ENCODE results near the gene HSBP1L1. TPM values are rescaled to one million over a fixed set of nuclear protein-coding genes. Genes with fewer than 3 reads are reported as not detected.

HSBP1L1 gene
- total RNA-seq, 1 donor from 2014 or later = 6.1 TPM

GRCh38 chr18:79926306-79926705, 38.1 kb upstream of the HSBP1L1 start:
- no peak overlapping the region for H3K27ac ChIP-seq (ENCODE audit: low read depth, low read length)
- FAIRE-seq = no peak
- Mint-ChIP-seq H3K27me3 (ENCODE audit: low read depth, unreplicated experiment) (no peaks in the 10 kb centered on the region), H3K4me3 (ENCODE audit: unreplicated experiment) (no peak overlapping the region), H3K27ac (ENCODE audit: unreplicated experiment) (no peak overlapping the region), H3K36me3 (ENCODE audit: low read depth, unreplicated experiment) (peaks cover 48% of the 10 kb centered on the region), H3K4me1 (ENCODE audit: low read depth, unreplicated experiment) (no peaks in the 10 kb centered on the region), H3K9me3 (ENCODE audit: unreplicated experiment) (peaks cover 20% of the 10 kb centered on the region)
- H3K4me3 ChIP-seq (ENCODE audit: insufficient read depth, low read depth, low read length) = no peak overlapping the region
- no peak overlapping the region for H3K4me2 ChIP-seq (ENCODE audit: low read length)
- no peaks in the 10 kb centered on the region for H3K27me3 ChIP-seq (ENCODE audit: insufficient read depth, low read length)
- peaks cover 64% of the 10 kb centered on the region for H4K20me1 ChIP-seq (ENCODE audit: insufficient read depth, low read length)
- no peaks in the 10 kb centered on the region for H3K36me3 ChIP-seq (ENCODE audit: insufficient read depth, low read length)
- no peak for DNase-seq (ENCODE audit: low read depth)
- peaks cover 6% of the 10 kb centered on the region for H3K9me3 ChIP-seq (ENCODE audit: insufficient read depth, low read depth, low read length)
- peaks cover 37% of the 10 kb centered on the region for H3K79me2 ChIP-seq (ENCODE audit: insufficient read depth, low read length)
- no peak for TF ChIP-seq CTCF (IDR thresholded peaks at IDR 0.05; ENCODE audit: insufficient read depth, low read depth, low read length)
- TF ChIP-seq EZH2 (IDR thresholded peaks at IDR 0.05; ENCODE audit: insufficient read depth, low read length) = no peak
- no peaks in the 10 kb centered on the region for H3K4me1 ChIP-seq (ENCODE audit: insufficient read depth, low read length)
- H3K9ac ChIP-seq (ENCODE audit: low read length) = no peak overlapping the region
- H2AFZ ChIP-seq (ENCODE audit: low read depth, low read length) = no peak overlapping the region

- Histone ChIP-seq H3K27me3 (ENCODE audit: insufficient read depth, low read length) (no peaks in the 10 kb centered on the region), H3K9me3 (ENCODE audit: insufficient read depth, low read depth, low read length) (peaks cover 6% of the 10 kb centered on the region), H3K27ac (ENCODE audit: low read depth, low read length) (no peak overlapping the region), H3K4me3 (ENCODE audit: insufficient read depth, low read depth, low read length) (no peak overlapping the region), H2AFZ (ENCODE audit: low read depth, low read length) (no peak overlapping the region), H3K36me3 (ENCODE audit: insufficient read depth, low read length) (no peaks in the 10 kb centered on the region), H3K4me1 (ENCODE audit: insufficient read depth, low read length) (no peaks in the 10 kb centered on the region), H3K4me2 (ENCODE audit: low read length) (no peak overlapping the region), H3K79me2 (ENCODE audit: insufficient read depth, low read length) (peaks cover 41% of the 10 kb centered on the region), H3K9ac (ENCODE audit: low read length) (no peak overlapping the region), H4K20me1 (ENCODE audit: insufficient read depth, low read length) (peaks cover 64% of the 10 kb centered on the region)
- DNase-seq (ENCODE audit: low read depth) (no peak), FAIRE-seq (no peak)
- TF ChIP-seq EZH2 (IDR thresholded peaks at IDR 0.05; ENCODE audit: insufficient read depth, low read length) = no peak
- no peak for TF ChIP-seq CTCF (IDR thresholded peaks at IDR 0.05; ENCODE audit: insufficient read depth, low read depth, low read length)
- Mint-ChIP-seq H3K4me1 (ENCODE audit: low read depth, unreplicated experiment) (no peaks in the 10 kb centered on the region), H3K27ac (ENCODE audit: unreplicated experiment) (no peak overlapping the region), H3K36me3 (ENCODE audit: low read depth, unreplicated experiment) (peaks cover 48% of the 10 kb centered on the region), H3K4me3 (ENCODE audit: unreplicated experiment) (no peak overlapping the region), H3K27me3 (ENCODE audit: low read depth, unreplicated experiment) (no peaks in the 10 kb centered on the region), H3K9me3 (ENCODE audit: unreplicated experiment) (peaks cover 20% of the 10 kb centered on the region)
Observed at GRCh38 chr18:79926715-79927606, 37.5 kb upstream of the HSBP1L1 start.
